Midbrain (tissue), 1 donor: ENCODE data around the gene DNAJC8.

Experiments
- DNase-seq: peaks from one replicate; lab custom pipeline; 2025; lab: John Stamatoyannopoulos, UW

Gene DNAJC8

GRCh38 chr1:28200234-28200873 lies 32.5 kb downstream of the DNAJC8 start:
- no peak for DNase-seq

- DNase-seq, result no peak
These were observed 33.2 kb downstream of the DNAJC8 start for GRCh38 chr1:28199328-28200233.

GRCh38 chr1:28197682-28198415 lies 35.0 kb downstream of the DNAJC8 start:
- no peak for DNase-seq

GRCh38 chr1:28196330-28196729 lies 36.5 kb downstream of the DNAJC8 start:
- no peak for DNase-seq

- no peak for DNase-seq
These were observed 37.0 kb downstream of the DNAJC8 start for GRCh38 chr1:28195780-28196179.

- no peak for DNase-seq
These were observed 38.3 kb downstream of the DNAJC8 start for GRCh38 chr1:28194326-28195035.

GRCh38 chr1:28193701-28194161 lies 39.1 kb downstream of the DNAJC8 start:
- no peak for DNase-seq

- DNase-seq, result no peak
These were observed 41.7 kb downstream of the DNAJC8 start for GRCh38 chr1:28190996-28191645.

- DNase-seq, result no peak
These were observed 42.4 kb downstream of the DNAJC8 start for GRCh38 chr1:28190337-28190979.

GRCh38 chr1:28185071-28185470 lies 47.8 kb downstream of the DNAJC8 start:
- DNase-seq, result no peak

GRCh38 chr1:28180306-28181305 lies 52.2 kb downstream of the DNAJC8 start:
- DNase-seq, result no peak

GRCh38 chr1:28178690-28179485 lies 53.9 kb downstream of the DNAJC8 start:
- no peak for DNase-seq

- DNase-seq, result no peak
These were observed 56.0 kb downstream of the DNAJC8 start, which contains the start of gene PTAFR for GRCh38 chr1:28176492-28177470. PTAFR (minus strand) TSS chr1:28176690; CDS start chr1:28151021, 25,669 bp downstream.

- DNase-seq, result no peak
These were observed 56.8 kb downstream of the DNAJC8 start for GRCh38 chr1:28175955-28176485.

- no peak for DNase-seq
These were observed 58.9 kb downstream of the DNAJC8 start for GRCh38 chr1:28173980-28174297.

GRCh38 chr1:28173151-28173979 lies 59.5 kb downstream of the DNAJC8 start:
- DNase-seq, result peak; percentile 12
